ENCODE measurements around the gene PCNX2. TPM values are rescaled to one million over a fixed set of nuclear protein-coding genes. Genes with fewer than 3 reads are reported as not detected.
A peak's percentile ranks its signal among the peaks of the same experiment; 100 is the strongest.

The PCNX2 gene
- polyA plus RNA-seq, 4 donors = 11.6 to 17.6 (median 14.2) TPM

DNA sequence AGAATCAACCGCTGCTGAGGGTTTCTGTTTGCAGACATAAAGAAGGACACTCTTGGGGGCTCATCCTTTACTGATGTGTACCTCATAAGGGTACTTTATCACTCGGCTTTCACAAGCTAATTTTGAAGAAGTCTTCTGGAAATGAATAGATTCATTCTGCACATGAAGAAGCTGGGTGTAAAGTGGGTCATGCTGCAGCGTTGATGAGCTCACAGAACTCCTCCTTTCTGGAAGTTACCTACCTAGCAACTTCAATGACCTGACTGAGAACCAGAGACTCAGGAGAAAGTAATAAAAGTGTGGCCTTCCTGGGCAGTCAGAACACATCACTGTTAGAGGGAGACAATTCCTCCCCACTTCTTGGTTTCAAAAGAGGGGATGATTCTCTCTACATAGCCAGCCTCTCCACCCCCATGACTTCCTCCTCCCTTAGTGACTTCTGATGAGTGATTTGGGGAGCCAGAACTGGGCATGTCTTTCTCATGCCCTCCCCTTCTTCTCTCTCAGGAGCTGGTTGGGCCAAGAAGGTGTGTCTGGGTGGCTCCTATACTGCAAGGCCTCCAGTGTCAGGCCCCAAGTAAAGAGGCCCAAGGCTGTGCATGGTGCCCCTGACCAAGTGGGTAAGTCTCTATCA, 27.0 kb downstream of the PCNX2 start:
- DNase-seq (ENCODE audit: low read depth in 4 of 4, low spot score in 2 of 4) = no peak

DNA sequence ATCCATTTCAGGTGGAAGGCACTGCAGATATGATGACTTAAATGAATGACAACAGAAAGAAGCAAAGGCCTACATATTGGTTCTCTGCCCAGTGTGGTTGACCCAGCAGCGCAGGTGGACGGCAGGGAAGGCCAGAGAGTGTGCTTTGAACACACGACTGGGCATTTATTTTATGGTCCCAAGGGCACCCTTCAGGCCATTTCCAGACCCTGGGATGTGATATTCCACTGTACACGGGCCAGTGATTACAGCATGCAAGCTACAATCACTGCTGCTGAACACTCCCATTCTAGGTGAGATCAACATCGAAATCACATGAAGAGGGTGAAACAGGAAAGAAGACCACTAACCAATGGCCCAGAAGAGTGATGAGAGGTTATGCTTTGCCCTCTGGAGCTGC, 33.8 kb downstream of the PCNX2 start:
- DNase-seq (ENCODE audit: low read depth in 4 of 4, low spot score in 2 of 4) = no peak

DNA sequence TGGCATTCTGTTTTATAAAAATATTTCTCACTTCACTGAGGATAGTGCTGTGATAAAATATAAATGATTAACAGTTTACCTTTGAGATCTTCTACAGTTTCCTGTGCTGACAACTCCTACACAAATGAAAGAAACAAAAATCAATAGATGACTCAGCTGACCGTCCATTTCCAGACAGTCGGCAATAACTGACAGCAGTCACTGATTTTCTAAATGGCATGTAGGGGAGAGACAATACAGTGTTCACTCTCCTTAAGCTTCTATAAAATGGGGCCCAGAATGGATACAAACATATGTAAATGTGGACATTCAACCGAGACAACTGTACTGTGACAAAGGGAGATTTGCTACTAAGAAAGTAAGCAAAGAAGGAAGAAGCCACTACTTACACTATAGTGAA, 34.3 kb downstream of the PCNX2 start:
- DNase-seq (ENCODE audit: low read depth in 4 of 4, low spot score in 2 of 4) = no peak

DNA sequence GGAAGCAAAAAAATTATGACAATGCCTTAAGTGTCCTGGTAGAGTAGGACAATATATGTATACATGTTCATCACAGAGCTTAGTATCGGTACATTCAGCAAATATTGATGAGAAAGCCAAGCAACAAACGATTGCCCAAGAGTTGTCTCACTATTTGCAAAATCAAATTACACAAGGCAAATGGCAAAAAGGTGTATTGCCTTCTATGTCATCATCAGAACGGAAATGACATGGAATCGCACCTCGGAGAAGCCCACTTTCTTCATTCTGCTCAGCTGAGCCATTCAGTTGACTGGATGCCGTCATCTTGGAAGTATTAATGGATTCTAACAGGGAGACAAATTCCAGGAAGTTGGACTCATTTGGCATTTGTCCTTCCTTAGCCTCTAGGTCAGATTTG, 37.7 kb downstream of the PCNX2 start:
- DNase-seq (ENCODE audit: low read depth in 4 of 4, low spot score in 2 of 4) = no peak

DNA sequence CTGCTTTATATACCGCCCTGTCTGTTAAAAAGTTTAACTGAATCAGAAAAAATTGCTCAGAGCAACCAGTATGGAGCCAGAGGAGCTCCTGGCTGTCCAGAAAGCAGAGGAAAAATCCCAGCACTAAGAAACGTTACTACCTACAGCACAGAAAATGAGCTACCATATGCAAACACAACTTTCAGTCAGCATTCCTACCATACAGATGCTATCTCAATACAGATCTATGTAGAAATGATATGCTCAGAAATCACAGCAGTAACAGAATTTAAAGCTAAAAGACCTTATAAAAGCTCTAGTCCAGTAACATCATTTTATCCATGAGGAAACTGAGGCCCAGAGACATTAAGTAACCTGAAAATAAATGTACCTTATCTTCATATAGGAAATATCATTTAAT, 38.7 kb downstream of the PCNX2 start:
- no peak for DNase-seq (ENCODE audit: low read depth in 4 of 4, low spot score in 2 of 4)

DNA sequence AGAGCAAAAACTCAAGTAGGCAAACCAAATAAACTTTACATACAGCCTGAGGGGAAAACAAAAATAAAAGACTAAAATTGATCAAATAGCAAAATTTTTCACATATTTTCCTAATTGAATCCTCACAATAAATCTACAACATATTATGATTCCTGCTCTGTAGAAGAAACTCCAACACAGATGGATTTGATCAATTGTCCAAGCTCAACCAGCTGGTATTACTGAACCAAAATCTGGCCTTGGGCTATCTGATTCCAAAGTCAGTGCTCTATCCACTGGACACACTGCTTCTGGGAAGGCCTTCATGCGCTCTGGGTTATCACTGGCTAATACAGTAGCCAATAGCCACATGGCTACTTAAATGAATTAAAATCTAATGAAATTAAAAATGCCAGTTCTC, 39.3 kb downstream of the PCNX2 start:
- no peak for DNase-seq (ENCODE audit: low read depth in 4 of 4, low spot score in 2 of 4)

DNA sequence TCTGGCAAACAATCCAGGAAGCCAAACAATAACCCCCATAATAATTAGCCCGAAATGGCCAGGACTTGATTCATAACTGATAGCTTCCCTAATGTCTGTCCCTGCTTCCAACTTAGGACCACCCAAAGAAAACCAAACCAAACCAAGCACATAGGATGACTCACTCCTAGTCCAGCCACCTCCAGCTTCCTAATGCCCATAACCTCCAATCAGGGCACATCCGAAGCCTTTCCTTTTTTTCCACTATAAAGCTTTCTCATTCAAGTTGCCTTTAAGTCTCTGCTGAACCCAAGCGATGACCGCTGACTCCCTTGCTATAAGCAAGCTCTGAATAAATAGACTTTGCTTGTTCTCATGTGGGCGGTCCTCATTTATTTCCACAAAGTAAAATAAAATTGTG, 40.4 kb downstream of the PCNX2 start:
- no peak for DNase-seq (ENCODE audit: low read depth in 4 of 4, low spot score in 2 of 4)

DNA sequence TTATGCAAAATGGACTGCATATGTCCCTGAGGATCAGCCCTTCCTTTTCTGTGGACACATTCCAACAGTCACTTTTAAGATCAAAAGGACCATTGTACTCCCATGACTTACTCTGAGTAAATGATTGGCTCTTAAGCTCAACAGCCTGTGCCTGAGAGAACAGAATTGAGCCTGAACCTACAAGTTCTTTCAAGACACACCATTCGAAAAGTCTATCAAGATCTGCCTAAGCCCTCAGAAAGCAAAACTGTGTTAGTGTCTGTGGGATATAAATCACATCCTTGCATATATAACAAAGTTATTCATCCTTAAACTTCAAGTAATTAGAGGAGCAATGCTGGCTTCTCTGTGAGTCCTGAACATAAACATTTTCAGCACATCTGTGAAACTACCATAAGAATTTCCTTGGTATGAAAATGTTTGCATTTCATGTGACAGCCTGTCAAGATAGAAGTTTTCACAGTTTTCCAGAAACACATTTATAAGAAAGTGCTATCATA, 41.6 kb downstream of the PCNX2 start:
- no peak for DNase-seq (ENCODE audit: low read depth in 4 of 4, low spot score in 2 of 4)

DNA sequence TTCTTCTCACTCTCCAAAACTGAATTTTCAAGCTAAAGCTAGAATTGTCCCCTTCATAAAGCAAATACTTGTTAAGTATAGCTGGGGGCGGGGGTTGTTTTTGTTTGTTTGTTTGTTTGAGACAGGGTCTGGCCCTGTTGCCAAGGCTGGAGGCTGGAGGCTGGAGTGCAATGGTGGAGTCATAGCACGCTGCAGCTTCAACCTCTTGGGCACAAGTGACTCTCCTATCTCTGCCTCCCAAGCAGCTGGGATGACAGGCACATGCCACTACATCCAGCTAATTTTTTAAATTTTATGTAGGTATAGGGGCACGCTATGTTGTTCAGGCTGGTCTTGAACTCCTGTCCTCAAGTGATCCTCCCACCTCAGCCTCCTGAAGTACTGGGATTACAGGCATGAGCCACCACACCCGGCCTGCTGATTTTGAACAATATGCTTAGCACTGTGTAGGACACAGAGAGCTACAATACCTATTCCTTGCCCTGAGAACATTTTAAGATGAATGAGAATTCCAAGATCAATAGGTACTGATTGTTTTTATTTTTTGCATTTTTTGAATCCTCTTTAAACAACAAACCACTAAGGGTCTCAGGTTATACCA, 42.2 kb downstream of the PCNX2 start:
- no peak for DNase-seq (ENCODE audit: low read depth in 4 of 4, low spot score in 2 of 4)

DNA sequence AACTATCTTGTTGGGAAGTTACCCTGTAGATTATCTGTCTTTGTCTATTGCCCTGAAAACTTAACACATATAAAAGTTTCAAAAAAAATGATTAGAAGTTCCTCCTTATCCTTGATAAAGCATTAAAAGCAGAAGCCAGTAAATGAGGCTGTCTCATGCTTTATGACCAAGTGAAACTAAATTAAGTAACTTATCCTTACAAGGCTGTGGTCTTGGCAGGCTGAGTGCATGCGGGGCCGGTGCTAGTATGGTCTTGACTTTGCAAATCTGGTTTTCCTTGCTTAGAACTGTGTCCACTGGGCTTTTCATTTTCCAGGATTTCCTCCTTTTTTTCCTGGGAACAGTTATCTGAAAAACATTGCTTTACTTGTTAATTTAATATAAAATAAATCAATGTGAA, 43.1 kb downstream of the PCNX2 start:
- no peak for DNase-seq (ENCODE audit: low read depth in 4 of 4, low spot score in 2 of 4)

DNA sequence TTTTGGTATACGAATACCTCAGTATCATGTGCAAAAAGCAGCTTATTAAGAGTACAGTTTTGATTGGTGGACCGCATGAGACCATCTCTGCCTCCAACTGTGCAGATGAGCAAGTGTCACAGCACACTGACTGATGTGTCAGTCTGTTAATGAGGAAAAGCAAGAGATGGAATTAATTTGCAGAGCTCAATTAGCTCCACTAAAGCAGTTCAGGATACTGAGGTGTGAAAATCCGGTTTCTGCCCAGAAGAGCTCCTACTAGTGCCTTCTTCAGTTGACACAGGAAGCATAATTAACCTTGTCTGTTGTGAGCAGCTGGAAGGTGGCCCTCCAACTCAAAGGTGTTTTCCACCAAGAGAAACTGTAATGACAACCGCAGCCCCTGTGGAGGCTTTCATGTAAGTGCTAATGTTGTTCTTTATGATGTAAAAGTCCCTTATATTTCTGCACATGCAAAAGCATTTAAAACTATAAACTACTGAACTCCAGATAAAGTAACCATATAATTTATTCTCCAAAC, 44.3 kb downstream of the PCNX2 start:
- DNase-seq (ENCODE audit: low read depth in 4 of 4, low spot score in 2 of 4) = no peak

DNA sequence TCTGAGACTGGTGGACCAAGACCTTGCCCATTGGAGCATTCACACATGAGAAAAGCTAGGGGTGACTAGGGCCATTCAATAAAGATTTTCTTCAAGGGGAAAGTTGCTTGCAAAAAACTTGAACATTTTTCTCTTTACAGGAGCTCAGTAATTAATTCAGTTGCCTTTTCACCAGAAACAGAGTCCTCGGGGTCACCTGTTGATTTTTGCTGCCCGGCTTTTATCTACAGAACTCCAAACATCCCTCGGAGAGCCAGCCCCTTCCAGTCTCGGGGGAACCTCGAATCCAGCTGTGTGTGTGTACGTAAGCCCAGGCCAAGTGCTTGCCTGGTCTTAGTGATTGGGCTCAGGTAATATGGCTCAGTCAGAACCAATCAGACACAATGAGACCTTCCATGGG, 47.5 kb downstream of the PCNX2 start:
- DNase-seq (ENCODE audit: low read depth in 4 of 4, low spot score in 2 of 4) = no peak

DNA sequence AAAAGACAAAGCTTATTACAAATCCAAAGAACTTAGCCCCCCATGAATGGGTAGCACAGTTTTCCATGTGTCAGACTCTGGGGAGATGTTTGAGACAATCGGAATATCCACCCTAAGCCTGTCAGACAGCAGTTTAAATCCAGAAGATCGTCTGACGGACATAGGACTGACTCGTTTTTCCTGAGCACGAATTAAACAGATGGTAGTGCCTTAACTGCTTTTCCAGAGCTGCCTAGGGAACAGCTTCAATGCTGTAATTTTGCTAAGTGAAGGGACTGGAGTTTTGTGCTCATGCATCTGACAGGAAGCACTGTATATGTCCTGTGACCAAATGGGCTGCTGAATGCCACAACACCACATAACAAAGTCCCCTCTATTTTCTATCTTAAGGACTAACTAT, 48.6 kb downstream of the PCNX2 start:
- DNase-seq (ENCODE audit: low read depth in 4 of 4, low spot score in 2 of 4) = no peak

DNA sequence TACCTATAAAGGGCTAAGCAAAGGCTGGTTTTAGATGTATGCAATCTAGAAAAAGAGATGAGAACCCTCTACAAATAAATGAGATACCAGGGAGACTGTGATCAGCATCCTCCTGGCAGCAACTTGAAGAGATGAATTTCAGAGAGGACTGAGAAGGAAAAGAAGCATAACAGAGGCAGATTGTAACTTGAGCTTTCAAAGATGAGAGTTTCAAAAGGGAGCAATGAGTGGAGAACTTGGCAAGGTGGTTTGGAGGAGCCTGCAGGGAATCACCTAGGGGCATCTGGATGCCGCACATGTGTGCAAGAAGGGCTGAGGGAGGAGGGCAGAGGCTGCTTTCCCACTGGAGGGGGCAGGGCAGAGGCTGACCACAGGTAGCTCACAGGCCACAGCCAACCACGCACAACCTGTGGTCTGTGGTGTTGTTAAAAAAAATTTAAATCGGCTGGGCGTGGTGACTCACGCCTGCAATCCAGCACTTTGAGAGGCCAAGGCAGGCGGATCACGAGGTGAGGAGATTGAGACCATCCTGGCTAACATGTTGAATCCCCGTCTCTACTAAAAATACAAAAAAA, 50.2 kb downstream of the PCNX2 start:
- DNase-seq (ENCODE audit: low read depth in 4 of 4, low spot score in 2 of 4) = no peak

DNA sequence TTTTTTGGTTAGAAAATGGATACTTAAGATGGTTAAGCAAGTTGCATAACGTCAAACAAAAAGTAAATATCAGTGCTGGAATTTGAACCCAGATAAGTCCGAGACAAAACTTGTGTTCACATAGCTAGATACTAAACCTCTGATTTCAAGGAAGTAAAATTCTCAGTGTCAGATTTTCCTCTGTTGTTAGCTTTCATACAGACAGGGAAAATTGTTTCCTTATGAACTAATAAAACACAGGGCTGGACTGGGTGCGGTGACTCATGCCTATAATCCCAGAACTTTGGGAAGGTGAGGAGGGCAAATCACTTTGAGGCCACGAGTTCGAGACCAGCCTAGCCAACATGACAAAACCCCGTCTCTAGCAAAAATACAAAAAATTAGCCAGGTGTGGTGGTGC, 51.3 kb downstream of the PCNX2 start:
- no peak for DNase-seq (ENCODE audit: low read depth in 4 of 4, low spot score in 2 of 4)

DNA sequence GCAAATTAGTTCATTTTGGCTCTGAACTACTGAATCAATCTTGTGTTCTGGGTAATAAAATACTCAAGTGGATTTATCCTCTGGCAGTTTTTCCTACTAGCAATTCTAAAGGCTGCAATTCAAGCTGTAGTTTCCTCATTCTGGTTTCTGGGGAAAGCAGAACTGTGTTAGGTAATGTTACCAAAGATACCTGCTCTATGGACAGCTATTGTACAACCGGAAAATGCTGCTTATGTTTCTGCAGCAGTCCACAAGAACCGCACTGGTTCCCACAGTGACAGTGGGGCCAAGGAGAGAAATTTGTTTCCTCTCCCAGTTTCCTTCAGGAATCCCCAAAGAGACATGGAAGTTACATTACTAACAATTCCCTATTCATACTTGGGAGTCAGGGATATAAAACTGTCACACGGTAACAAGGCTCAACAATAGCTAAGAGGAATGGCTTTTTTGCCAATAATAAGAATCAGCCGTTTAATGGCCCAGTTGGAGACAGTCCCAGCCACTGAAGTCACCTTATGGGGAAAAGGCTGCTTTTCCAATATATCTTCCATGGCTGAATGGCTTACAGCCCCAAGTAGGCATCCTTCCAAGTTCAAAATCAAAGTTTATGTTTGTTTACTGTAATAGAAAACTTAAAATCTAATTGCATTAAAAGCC, 52.6 kb downstream of the PCNX2 start:
- DNase-seq (ENCODE audit: low read depth in 4 of 4, low spot score in 2 of 4) = peak in 1 of 4 donors; percentile 34

DNA sequence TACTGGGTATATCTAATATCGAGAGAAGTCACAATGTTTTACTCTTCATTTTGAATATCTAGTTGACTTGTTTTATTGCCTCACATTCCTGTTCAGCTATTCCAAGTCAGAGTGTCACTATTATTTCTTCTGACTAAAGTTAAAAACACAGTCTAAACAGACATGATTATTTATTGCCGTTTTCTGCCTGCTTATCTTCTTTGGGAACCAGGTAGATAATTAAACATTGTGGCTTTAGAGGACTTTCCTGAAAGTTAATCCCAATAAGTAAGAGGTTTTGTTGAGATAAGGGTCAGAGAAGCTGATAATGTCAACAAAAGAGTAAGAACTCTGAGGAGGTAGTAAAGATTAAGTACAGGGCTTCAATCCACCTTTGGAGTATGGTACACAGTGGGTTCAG, 53.8 kb downstream of the PCNX2 start:
- DNase-seq (ENCODE audit: low read depth in 4 of 4, low spot score in 2 of 4) = no peak

DNA sequence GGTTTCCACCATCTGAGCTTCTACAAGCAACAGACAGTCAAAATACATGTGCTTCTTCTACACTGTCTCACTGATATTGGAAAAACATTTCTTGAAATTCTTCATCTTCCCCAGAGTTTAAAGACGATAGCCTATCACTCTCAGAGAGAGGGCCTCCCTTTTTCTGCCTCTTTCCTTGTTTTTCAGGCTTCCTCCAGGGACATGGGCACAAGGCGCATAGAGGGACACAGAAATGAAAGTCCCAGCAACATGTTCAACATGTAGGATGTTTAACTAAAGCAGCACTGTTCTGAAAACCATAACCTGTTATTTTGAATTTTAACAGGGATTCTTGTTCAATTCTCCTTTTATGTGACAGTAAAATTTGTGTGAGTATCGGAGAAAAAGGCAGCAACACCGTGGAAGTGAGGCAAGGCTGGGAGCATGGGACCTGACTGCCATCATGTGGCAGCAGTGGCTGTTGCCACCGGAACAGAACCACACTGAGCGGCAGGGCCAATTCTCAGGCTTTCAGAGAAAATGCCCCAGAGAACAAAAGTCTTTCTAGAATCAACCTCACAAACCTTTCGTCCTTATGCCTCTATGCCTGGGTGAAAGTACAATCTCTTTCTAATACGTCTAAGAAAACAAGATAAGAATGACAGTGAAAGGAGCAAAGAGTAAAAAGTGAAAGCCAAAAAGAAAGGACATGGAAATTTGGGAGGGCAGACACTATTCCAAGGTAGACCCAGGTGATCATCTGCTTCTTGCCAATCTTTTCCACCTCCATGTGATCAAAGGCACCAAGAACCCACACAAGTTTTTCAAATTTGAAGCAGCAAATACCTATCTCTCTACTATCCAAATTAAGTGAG, 54.5 kb downstream of the PCNX2 start:
- DNase-seq (ENCODE audit: low read depth in 4 of 4, low spot score in 2 of 4) = peak in 1 of 4 donors; percentile 52

DNA sequence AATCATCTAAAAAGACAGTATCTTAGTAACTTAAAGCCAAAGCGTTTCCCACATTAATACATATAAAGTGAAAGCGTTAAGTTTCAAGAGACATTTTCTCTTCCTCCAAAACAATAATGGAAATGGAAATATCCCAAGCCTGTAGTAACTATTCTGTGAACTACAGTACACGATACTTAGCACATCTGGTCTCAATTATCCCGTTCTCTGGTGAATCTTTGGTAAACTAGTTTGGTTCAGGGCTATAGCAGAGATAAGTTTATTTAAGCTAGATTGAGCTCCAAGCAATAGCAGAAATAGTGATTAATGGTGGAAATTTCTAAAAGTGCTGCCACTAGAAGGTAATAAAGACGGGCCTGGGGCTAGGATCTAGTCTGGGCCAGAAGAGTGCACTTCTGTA, 55.2 kb downstream of the PCNX2 start:
- no peak for DNase-seq (ENCODE audit: low read depth in 4 of 4, low spot score in 2 of 4)

DNA sequence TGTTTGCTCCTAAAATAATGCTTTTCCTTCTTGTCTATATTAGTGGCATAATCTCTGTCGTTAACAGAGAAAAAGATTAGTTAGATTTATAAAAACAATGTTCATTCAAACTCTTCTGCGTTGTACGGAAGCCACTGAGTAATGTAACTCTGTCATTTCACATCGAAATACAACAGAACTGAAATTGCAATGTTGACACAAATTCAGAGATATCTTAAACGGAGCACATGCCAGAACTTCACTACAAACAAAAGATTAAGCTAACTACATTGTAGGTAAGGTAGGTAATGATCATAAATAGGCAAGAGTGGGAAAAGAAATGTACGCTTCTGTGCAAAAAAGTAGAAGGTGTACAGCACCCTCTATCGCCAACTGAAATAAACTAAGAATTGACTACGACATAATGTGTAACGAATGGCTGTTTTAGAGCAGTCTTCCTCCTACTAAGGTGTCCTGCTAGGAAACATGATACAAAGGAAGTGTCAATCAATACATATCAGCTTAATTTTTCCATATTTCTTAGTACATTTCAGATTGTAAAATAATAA, 56.6 kb downstream of the PCNX2 start:
- DNase-seq (ENCODE audit: low read depth in 4 of 4, low spot score in 2 of 4) = no peak

Data from left renal cortex interstitium (tissue), 4 donors.